Measurements from ENCODE around the gene ALPG. TPM values are rescaled to one million over a fixed set of nuclear protein-coding genes. Genes with fewer than 3 reads are reported as not detected.

ALPG gene
- total and polyA plus RNA-seq, 10 donors, result not detected

DNA sequence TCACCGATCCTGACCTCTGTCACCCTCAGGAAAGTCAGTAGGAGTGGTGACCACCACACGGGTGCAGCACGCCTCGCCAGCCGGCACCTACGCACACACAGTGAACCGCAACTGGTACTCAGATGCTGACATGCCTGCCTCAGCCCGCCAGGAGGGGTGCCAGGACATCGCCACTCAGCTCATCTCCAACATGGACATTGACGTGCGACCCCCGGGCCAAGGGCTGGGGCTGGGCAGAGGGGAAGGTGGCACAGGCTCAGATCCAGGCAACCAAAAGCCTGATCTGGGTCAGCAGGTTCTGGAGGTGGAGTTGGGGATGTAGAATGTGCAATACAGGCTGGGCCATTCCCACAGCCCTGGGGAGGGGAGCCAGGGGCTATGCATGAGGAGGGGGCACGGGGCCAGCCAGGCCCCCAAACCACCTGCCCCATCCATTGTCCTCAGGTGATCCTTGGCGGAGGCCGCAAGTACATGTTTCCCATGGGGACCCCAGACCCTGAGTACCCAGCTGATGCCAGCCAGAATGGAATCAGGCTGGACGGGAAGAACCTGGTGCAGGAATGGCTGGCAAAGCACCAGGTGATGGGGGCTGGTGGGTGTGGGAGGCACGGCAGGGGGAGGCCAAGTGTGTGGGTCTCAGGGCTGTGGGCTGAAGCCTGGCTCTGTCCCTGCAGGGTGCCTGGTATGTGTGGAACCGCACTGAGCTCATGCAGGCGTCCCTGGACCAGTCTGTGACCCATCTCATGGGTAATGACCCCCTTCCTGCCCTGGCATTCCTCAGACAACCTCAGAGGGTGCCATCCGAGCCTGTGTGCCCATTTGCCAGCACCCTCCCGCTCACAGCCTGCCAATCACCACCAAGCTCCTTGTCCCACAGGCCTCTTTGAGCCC, 50.7 kb downstream of the ALPG start:
- TF ChIP-seq POLR2AphosphoS5 (IDR thresholded peaks at IDR 0.05) (no peak), POLR2A (IDR thresholded peaks at IDR 0.05) (no peak)
- TF ChIP-seq, protein P1, sequence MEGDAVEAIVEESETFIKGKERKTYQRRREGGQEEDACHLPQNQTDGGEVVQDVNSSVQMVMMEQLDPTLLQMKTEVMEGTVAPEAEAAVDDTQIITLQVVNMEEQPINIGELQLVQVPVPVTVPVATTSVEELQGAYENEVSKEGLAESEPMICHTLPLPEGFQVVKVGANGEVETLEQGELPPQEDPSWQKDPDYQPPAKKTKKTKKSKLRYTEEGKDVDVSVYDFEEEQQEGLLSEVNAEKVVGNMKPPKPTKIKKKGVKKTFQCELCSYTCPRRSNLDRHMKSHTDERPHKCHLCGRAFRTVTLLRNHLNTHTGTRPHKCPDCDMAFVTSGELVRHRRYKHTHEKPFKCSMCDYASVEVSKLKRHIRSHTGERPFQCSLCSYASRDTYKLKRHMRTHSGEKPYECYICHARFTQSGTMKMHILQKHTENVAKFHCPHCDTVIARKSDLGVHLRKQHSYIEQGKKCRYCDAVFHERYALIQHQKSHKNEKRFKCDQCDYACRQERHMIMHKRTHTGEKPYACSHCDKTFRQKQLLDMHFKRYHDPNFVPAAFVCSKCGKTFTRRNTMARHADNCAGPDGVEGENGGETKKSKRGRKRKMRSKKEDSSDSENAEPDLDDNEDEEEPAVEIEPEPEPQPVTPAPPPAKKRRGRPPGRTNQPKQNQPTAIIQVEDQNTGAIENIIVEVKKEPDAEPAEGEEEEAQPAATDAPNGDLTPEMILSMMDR (IDR thresholded peaks at IDR 0.05 in 8 of 11, conservative IDR thresholded peaks at IDR 0.05 in 3 of 11), result no peak
- DNase-seq, result peak; percentile 57
- intact Hi-C loops (cut with DNase I; ENCODE audit: low total_unique reads), result loop anchor here (10.0 kb wide), 1 partner anchor 67 kb away; the partner anchor contains the start of genes CHRND and PRSS56
- WGBS, 5 donors, result 73 to 92% (median 87%) methylated on average over 9 to 21 of the region's 21 CpGs
- Histone ChIP-seq H3K36me3 (no peaks in the 10 kb centered on the region), H3K4me3 (no peak overlapping the region), H3K27me3 (replicated peaks in 1 of 7) (peaks cover 0 to 46% (median 14%) of the 10 kb centered on the region in 7 donors), H3K9me3 (no peaks in the 10 kb centered on the region), H3K27ac (no peak overlapping the region), H3K4me1 (no peaks in the 10 kb centered on the region)

DNA sequence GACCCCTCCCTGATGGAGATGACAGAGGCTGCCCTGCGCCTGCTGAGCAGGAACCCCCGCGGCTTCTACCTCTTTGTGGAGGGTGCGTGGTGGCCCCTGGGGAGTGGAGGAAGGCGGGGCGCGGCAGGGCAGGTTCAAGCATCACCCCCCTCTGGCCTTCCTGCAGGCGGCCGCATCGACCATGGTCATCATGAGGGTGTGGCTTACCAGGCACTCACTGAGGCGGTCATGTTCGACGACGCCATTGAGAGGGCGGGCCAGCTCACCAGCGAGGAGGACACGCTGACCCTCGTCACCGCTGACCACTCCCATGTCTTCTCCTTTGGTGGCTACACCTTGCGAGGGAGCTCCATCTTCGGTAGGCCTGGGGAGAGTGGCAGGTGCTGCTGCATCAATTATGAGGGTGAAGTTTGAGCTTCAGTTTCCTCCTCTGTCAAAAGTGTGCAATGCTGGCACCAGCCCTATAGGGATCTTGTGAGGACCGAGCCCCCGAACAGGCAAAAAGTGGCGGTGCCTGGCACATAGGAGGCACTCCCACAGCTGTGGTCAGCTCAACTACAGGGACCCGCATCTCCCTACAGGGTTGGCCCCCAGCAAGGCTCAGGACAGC, 51.5 kb downstream of the ALPG start:
- DNase-seq, result peak; percentile 59
- no peaks in the 10 kb centered on the region for H3K9me3 ChIP-seq
- H3K4me3 ChIP-seq, result no peak overlapping the region
- no peak overlapping the region for H3K27ac ChIP-seq
- H3K27me3 ChIP-seq (replicated peaks in 1 of 7), result peaks cover 0 to 46% (median 14%) of the 10 kb centered on the region in 7 donors
- WGBS, 5 donors, result 82 to 88% (median 86%) methylated on average over 11 to 25 of the region's 25 CpGs
- TF ChIP-seq, protein P1 (IDR thresholded peaks at IDR 0.05 in 8 of 11, conservative IDR thresholded peaks at IDR 0.05 in 3 of 11), result no peak
- TF ChIP-seq POLR2AphosphoS5 (IDR thresholded peaks at IDR 0.05), result no peak
- TF ChIP-seq POLR2A (IDR thresholded peaks at IDR 0.05), result no peak
- intact Hi-C loops (cut with DNase I; ENCODE audit: low total_unique reads), result loop anchor here (10.0 kb wide), 1 partner anchor 67 kb away; the partner anchor contains the start of genes CHRND and PRSS56
- H3K4me1 ChIP-seq, result no peaks in the 10 kb centered on the region
- no peaks in the 10 kb centered on the region for H3K36me3 ChIP-seq

DNA sequence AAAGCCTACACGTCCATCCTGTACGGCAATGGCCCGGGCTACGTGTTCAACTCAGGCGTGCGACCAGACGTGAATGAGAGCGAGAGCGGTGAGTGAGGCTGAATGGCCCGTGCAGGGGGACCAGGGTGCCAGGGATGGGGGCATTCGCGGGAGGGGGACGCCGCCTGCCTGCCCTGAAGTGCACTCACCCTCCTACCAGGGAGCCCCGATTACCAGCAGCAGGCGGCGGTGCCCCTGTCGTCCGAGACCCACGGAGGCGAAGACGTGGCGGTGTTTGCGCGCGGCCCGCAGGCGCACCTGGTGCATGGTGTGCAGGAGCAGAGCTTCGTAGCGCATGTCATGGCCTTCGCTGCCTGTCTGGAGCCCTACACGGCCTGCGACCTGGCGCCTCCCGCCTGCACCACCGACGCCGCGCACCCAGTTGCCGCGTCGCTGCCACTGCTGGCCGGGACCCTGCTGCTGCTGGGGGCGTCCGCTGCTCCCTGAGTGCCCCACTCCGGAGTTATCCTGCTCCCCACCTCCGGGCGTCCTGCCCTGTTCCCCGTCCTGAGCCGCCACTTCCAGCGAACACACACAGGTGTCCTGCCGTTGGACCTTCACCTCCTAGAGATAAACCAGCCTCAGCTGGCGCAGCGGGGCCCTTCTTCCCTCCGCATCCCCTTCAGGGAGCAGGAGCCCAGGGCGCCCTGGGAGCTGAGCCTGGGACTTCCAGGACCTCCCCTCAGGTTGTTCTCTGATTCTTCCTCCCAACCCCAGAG, 52.2 kb downstream of the ALPG start:
- 52 to 67% (median 59%) methylated on average over 42 to 56 of the region's 56 CpGs for WGBS, 5 donors
- Histone ChIP-seq H3K27ac (no peak overlapping the region), H3K9me3 (no peaks in the 10 kb centered on the region), H3K4me1 (no peaks in the 10 kb centered on the region), H3K36me3 (no peaks in the 10 kb centered on the region), H3K27me3 (replicated peaks in 1 of 7) (peaks cover 0 to 46% (median 14%) of the 10 kb centered on the region in 7 donors), H3K4me3 (no peak overlapping the region)
- intact Hi-C loops (cut with DNase I; ENCODE audit: low total_unique reads), result loop anchor here (10.0 kb wide), 1 partner anchor 66 kb away; the partner anchor contains the start of genes CHRND and PRSS56
- TF ChIP-seq POLR2A (IDR thresholded peaks at IDR 0.05) (no peak), POLR2AphosphoS5 (IDR thresholded peaks at IDR 0.05) (no peak)
- TF ChIP-seq, protein P1 (IDR thresholded peaks at IDR 0.05 in 8 of 11, conservative IDR thresholded peaks at IDR 0.05 in 3 of 11), result no peak
- peak; percentile 66 for DNase-seq
